ENCODE results near the gene SHMT2. TPM values are rescaled to one million over a fixed set of nuclear protein-coding genes. Genes with fewer than 3 reads are reported as not detected.

The SHMT2 gene
- total and polyA plus RNA-seq, 2 of the 13 experiments (the other 11 are each of a cell fraction or from before 2014, with no cell fraction given): 181 to 393 TPM

GRCh38 chr12:57243521-57244311 is 14.2 kb downstream of the SHMT2 start (continued):
- TF ChIP-seq ZBTB43 (CRISPR knock-in tag; conservative IDR thresholded peaks at IDR 0.05) (no peak), MIXL1 (CRISPR knock-in tag; IDR thresholded peaks at IDR 0.05) (no peak), RAD51 (IDR thresholded peaks at IDR 0.05; ENCODE audit: borderline replicate concordance) (no peak), ZNF709 (CRISPR knock-in tag; IDR thresholded peaks at IDR 0.05) (no peak), BRCA1 (CRISPR knock-in tag; IDR thresholded peaks at IDR 0.05) (no peak), TP53 (CRISPR knock-in tag; conservative IDR thresholded peaks at IDR 0.05) (no peak), PITX1 (CRISPR knock-in tag; IDR thresholded peaks at IDR 0.05) (no peak), ZNF781 (CRISPR knock-in tag; IDR thresholded peaks at IDR 0.05; ENCODE audit: borderline replicate concordance, not compliant biosample characterization) (no peak), HMGXB4 (CRISPR knock-in tag; IDR thresholded peaks at IDR 0.05; ENCODE audit: borderline replicate concordance in 1 of 2, low read depth in 1 of 2) (peak in 1 of 2 experiments; percentile 55; a peak in 1 of 4 replicates), ZFY (CRISPR knock-in tag; IDR thresholded peaks at IDR 0.05) (peak; percentile 25; the same call in 1 of the 2 replicates), NR2C2 (CRISPR knock-in tag; IDR thresholded peaks at IDR 0.05; ENCODE audit: borderline replicate concordance) (no peak), DNMT1 (CRISPR knock-in tag; IDR thresholded peaks at IDR 0.05) (no peak), NFATC3 (CRISPR knock-in tag; IDR thresholded peaks at IDR 0.05) (no peak), NR0B2 (CRISPR knock-in tag; IDR thresholded peaks at IDR 0.05) (no peak), ZNF3 (CRISPR knock-in tag; IDR thresholded peaks at IDR 0.05) (no peak), IRF1 (CRISPR knock-in tag; IDR thresholded peaks at IDR 0.05; ENCODE audit: low read depth) (no peak), FOXM1 (CRISPR knock-in tag; IDR thresholded peaks at IDR 0.05) (no peak), POGK (CRISPR knock-in tag; conservative IDR thresholded peaks at IDR 0.05) (peak; percentile 40; the same call in 1 of the 2 replicates), ZSCAN12 (CRISPR knock-in tag; IDR thresholded peaks at IDR 0.05) (no peak), ZSCAN30 (CRISPR knock-in tag; IDR thresholded peaks at IDR 0.05) (no peak)

All from HepG2 (cell line).